ENCODE measurements around the gene IDI2. TPM values are rescaled to one million over a fixed set of nuclear protein-coding genes. Genes with fewer than 3 reads are reported as not detected.

Gene IDI2
- total RNA-seq, 1 experiment from 2014 or later = not detected

DNA sequence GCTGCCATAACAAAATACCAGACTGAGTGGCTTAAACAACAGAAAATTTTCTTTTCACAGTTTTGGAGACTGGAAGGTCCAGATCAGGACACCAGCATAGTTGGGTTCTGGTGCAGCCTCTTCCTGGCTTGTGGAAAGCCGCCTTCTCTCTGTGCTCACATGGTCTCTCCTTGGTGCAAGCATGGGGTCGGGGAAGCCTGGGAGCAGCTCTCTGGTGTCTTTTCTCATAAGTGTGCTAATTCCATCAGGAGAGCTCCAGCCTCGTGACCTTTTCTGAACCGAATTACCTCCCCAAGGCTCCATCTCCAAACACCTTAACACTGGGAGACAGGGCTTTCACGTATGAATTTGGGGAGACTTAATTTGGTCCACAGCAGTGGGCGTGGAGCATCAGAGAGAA is 42.3 kb downstream of the IDI2 start:
- H3K4me1 Mint-ChIP-seq = peaks cover 8% of the 10 kb centered on the region
- TF ChIP-seq, protein P1, sequence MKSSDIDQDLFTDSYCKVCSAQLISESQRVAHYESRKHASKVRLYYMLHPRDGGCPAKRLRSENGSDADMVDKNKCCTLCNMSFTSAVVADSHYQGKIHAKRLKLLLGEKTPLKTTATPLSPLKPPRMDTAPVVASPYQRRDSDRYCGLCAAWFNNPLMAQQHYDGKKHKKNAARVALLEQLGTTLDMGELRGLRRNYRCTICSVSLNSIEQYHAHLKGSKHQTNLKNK (CRISPR knock-in tag; IDR thresholded peaks at IDR 0.05) = no peak
- no peak for TF ChIP-seq ZNF219 (CRISPR knock-in tag; IDR thresholded peaks at IDR 0.05; ENCODE audit: borderline replicate concordance)
- ChIA-PET CTCF (no interaction called here), POLR2A (interaction anchor here (0.5 kb wide), 1 partner anchor 17 kb away, joined by 3 read pairs; no protein-coding TSS in a partner anchor)
- DNase-seq (ENCODE audit: low spot score) (no peak), ATAC-seq (no peak)
- peaks cover 30% of the 10 kb centered on the region for H3K36me3 Mint-ChIP-seq
- H3K27ac Mint-ChIP-seq = no peak overlapping the region
- no peak overlapping the region for H3K4me3 Mint-ChIP-seq
- peaks cover 35% of the 10 kb centered on the region for H3K9me3 Mint-ChIP-seq
- H3K27me3 Mint-ChIP-seq (ENCODE audit: low read depth) = peaks cover 9% of the 10 kb centered on the region

DNA sequence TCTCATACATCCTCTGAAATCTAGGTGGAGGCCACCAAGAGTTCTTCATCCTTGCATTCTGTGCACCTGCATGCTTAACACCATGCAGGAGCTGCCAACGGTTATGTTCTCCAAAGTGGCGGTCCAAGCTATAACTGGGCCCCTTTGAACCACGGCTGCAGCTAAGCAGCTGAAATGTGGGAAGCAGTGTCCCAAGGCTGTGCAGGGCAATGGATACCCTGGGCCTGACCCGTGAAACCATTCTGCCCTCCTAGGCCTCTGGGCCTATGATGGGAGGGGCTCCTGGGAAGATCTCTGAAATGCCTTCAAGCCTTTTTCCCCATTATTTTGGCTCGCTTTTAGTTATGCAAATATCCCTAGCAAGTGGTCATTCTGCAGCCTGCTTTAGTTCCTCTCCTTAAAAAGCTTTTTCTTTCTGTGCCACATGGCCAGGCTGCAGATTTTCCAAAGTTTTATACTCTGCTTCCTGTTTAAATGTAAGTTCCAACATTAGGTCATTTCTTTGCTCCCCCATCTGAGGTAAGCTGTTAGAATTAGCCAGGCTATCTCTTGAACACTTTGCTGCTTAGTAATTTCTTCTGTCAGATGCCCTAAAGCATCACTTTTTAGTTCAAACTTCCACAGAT is 45.1 kb downstream of the IDI2 start:
- Mint-ChIP-seq H3K27me3 (ENCODE audit: low read depth) (peaks cover 9% of the 10 kb centered on the region), H3K4me1 (no peaks in the 10 kb centered on the region), H3K9me3 (peaks cover 48% of the 10 kb centered on the region), H3K4me3 (no peak overlapping the region), H3K36me3 (peaks cover 35% of the 10 kb centered on the region), H3K27ac (no peak overlapping the region)
- no peak for DNase-seq (ENCODE audit: low spot score)
- POLR2A ChIA-PET = no interaction called here
- TF ChIP-seq, protein P2, sequence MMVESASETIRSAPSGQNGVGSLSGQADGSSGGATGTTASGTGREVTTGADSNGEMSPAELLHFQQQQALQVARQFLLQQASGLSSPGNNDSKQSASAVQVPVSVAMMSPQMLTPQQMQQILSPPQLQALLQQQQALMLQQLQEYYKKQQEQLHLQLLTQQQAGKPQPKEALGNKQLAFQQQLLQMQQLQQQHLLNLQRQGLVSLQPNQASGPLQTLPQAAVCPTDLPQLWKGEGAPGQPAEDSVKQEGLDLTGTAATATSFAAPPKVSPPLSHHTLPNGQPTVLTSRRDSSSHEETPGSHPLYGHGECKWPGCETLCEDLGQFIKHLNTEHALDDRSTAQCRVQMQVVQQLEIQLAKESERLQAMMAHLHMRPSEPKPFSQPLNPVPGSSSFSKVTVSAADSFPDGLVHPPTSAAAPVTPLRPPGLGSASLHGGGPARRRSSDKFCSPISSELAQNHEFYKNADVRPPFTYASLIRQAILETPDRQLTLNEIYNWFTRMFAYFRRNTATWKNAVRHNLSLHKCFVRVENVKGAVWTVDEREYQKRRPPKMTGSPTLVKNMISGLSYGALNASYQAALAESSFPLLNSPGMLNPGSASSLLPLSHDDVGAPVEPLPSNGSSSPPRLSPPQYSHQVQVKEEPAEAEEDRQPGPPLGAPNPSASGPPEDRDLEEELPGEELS (CRISPR knock-in tag; IDR thresholded peaks at IDR 0.05) = no peak
- TF ChIP-seq ZNF263 (CRISPR knock-in tag; IDR thresholded peaks at IDR 0.05; ENCODE audit: low read depth) (no peak), ZNF138 (CRISPR knock-in tag; conservative IDR thresholded peaks at IDR 0.05) (no peak), GRHL2 (CRISPR knock-in tag; IDR thresholded peaks at IDR 0.05; ENCODE audit: insufficient replicate concordance, severe bottlenecking) (no peak), ELF4 (CRISPR knock-in tag; IDR thresholded peaks at IDR 0.05; ENCODE audit: low read depth) (no peak)
- TF ChIP-seq, protein P3, sequence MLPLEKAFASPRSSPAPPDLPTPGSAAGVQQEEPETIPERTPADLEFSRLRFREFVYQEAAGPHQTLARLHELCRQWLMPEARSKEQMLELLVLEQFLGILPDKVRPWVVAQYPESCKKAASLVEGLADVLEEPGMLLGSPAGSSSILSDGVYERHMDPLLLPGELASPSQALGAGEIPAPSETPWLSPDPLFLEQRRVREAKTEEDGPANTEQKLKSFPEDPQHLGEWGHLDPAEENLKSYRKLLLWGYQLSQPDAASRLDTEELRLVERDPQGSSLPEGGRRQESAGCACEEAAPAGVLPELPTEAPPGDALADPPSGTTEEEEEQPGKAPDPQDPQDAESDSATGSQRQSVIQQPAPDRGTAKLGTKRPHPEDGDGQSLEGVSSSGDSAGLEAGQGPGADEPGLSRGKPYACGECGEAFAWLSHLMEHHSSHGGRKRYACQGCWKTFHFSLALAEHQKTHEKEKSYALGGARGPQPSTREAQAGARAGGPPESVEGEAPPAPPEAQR (CRISPR knock-in tag; IDR thresholded peaks at IDR 0.05) = no peak
- TF ChIP-seq, protein P4, sequence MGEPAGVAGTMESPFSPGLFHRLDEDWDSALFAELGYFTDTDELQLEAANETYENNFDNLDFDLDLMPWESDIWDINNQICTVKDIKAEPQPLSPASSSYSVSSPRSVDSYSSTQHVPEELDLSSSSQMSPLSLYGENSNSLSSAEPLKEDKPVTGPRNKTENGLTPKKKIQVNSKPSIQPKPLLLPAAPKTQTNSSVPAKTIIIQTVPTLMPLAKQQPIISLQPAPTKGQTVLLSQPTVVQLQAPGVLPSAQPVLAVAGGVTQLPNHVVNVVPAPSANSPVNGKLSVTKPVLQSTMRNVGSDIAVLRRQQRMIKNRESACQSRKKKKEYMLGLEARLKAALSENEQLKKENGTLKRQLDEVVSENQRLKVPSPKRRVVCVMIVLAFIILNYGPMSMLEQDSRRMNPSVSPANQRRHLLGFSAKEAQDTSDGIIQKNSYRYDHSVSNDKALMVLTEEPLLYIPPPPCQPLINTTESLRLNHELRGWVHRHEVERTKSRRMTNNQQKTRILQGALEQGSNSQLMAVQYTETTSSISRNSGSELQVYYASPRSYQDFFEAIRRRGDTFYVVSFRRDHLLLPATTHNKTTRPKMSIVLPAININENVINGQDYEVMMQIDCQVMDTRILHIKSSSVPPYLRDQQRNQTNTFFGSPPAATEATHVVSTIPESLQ (CRISPR knock-in tag; IDR thresholded peaks at IDR 0.05) = no peak
- ATAC-seq = no peak
- CTCF ChIA-PET = no interaction called here

DNA sequence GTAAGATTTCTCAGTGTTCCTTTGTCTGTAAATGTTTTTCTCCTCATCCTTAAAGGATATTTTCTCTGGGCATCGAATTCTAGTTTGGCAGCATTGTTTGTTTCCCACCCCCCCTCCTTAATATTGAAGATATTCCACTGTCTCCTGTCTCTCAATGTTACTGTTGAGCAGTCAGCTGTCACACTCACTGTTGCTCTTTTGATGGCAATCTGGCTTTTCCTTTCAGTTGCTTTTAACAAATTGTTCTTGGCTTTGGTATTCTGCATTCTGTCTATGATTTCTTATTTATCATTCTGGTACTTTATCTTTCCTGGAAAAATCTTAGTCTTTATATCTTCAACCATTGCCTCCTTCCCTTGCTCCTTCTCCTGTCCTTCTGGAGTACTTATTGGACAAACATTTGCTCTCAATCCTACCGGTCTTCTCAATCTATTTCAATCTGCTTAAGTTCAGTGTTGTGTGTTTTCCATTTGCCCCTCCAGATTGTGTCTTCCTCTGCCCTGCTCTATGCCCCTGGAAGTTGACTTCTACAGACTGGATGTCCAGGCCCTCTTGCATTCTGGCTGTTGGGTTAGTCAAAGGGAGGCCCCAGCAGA is 46.7 kb downstream of the IDI2 start:
- Mint-ChIP-seq H3K27me3 (ENCODE audit: low read depth) (peaks cover 9% of the 10 kb centered on the region), H3K27ac (no peak overlapping the region), H3K36me3 (peaks cover 35% of the 10 kb centered on the region), H3K4me1 (no peaks in the 10 kb centered on the region), H3K4me3 (no peak overlapping the region), H3K9me3 (peaks cover 48% of the 10 kb centered on the region)
- TF ChIP-seq PRRX2 (CRISPR knock-in tag; IDR thresholded peaks at IDR 0.05) (no peak), ZNF317 (CRISPR knock-in tag; IDR thresholded peaks at IDR 0.05; ENCODE audit: borderline replicate concordance, low read depth) (peak; percentile 98)
- TF ChIP-seq, protein P5, sequence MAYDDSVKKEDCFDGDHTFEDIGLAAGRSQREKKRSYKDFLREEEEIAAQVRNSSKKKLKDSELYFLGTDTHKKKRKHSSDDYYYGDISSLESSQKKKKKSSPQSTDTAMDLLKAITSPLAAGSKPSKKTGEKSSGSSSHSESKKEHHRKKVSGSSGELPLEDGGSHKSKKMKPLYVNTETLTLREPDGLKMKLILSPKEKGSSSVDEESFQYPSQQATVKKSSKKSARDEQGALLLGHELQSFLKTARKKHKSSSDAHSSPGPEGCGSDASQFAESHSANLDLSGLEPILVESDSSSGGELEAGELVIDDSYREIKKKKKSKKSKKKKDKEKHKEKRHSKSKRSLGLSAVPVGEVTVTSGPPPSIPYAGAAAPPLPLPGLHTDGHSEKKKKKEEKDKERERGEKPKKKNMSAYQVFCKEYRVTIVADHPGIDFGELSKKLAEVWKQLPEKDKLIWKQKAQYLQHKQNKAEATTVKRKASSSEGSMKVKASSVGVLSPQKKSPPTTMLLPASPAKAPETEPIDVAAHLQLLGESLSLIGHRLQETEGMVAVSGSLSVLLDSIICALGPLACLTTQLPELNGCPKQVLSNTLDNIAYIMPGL (CRISPR knock-in tag; IDR thresholded peaks at IDR 0.05) = no peak
- TF ChIP-seq, protein P6, sequence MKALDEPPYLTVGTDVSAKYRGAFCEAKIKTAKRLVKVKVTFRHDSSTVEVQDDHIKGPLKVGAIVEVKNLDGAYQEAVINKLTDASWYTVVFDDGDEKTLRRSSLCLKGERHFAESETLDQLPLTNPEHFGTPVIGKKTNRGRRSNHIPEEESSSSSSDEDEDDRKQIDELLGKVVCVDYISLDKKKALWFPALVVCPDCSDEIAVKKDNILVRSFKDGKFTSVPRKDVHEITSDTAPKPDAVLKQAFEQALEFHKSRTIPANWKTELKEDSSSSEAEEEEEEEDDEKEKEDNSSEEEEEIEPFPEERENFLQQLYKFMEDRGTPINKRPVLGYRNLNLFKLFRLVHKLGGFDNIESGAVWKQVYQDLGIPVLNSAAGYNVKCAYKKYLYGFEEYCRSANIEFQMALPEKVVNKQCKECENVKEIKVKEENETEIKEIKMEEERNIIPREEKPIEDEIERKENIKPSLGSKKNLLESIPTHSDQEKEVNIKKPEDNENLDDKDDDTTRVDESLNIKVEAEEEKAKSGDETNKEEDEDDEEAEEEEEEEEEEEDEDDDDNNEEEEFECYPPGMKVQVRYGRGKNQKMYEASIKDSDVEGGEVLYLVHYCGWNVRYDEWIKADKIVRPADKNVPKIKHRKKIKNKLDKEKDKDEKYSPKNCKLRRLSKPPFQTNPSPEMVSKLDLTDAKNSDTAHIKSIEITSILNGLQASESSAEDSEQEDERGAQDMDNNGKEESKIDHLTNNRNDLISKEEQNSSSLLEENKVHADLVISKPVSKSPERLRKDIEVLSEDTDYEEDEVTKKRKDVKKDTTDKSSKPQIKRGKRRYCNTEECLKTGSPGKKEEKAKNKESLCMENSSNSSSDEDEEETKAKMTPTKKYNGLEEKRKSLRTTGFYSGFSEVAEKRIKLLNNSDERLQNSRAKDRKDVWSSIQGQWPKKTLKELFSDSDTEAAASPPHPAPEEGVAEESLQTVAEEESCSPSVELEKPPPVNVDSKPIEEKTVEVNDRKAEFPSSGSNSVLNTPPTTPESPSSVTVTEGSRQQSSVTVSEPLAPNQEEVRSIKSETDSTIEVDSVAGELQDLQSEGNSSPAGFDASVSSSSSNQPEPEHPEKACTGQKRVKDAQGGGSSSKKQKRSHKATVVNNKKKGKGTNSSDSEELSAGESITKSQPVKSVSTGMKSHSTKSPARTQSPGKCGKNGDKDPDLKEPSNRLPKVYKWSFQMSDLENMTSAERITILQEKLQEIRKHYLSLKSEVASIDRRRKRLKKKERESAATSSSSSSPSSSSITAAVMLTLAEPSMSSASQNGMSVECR (CRISPR knock-in tag; IDR thresholded peaks at IDR 0.05; ENCODE audit: borderline replicate concordance) = no peak
- ATAC-seq (no peak), DNase-seq (ENCODE audit: low spot score) (no peak)
- ChIA-PET POLR2A (no interaction called here), CTCF (no interaction called here)
